ENCODE data around the gene HEY2.
"Not testable (repeated sequence)": the region's sequence is repeated elsewhere in the genome, so short reads cannot be mapped to it uniquely, and the experiment has no call there.

HEY2 gene

GRCh38 chr6:125797120-125797885, 47.9 kb downstream of the HEY2 start:
- DNase-seq (ENCODE audit: low spot score), result no peak

- DNase-seq (ENCODE audit: low spot score), result no peak
These were observed 48.5 kb downstream of the HEY2 start for GRCh38 chr6:125797886-125798444.

GRCh38 chr6:125798734-125799508, 49.5 kb downstream of the HEY2 start:
- DNase-seq (ENCODE audit: low spot score), result no peak

- DNase-seq (ENCODE audit: low spot score), result no peak
These were observed 53.0 kb downstream of the HEY2 start for GRCh38 chr6:125802383-125802782.

- no peak for DNase-seq (ENCODE audit: low spot score)
These were observed 53.5 kb downstream of the HEY2 start for GRCh38 chr6:125802943-125803377.

GRCh38 chr6:125804264-125804663, 54.8 kb downstream of the HEY2 start:
- DNase-seq (ENCODE audit: low spot score), result peak; percentile 31

GRCh38 chr6:125804866-125805425, 55.5 kb downstream of the HEY2 start:
- not testable (repeated sequence) for DNase-seq (ENCODE audit: low spot score)

GRCh38 chr6:125806813-125807212, 57.4 kb downstream of the HEY2 start:
- DNase-seq (ENCODE audit: low spot score), result no peak

GRCh38 chr6:125807293-125807692, 57.9 kb downstream of the HEY2 start:
- DNase-seq (ENCODE audit: low spot score), result no peak

GRCh38 chr6:125808060-125808459, 58.6 kb downstream of the HEY2 start:
- DNase-seq (ENCODE audit: low spot score), result no peak

- no peak for DNase-seq (ENCODE audit: low spot score)
These were observed 59.2 kb downstream of the HEY2 start for GRCh38 chr6:125808591-125808990.

- DNase-seq (ENCODE audit: low spot score), result no peak
These were observed 60.2 kb downstream of the HEY2 start for GRCh38 chr6:125809570-125810170.

GRCh38 chr6:125810445-125810844, 61.0 kb downstream of the HEY2 start:
- no peak for DNase-seq (ENCODE audit: low spot score)

Measured in CD4-positive, alpha-beta T cell treated with Interleukin-6 at 100 ng/mL for 8 hours (primary cell).